DND-41 (cell line): ENCODE measurements around the gene IQSEC1.

Source experiments
- ATAC-seq: fragments of 200-7000 bp; cut with Tn5 transposase; 3 replicates; pipeline ENCODE4 v1.9.1; 2021; ENCODE audit warnings: low read depth; ENCODE audit not compliant: insufficient read depth
- DNase-seq: peaks from one replicate; pipeline ENCODE4 v3.0.0-alpha.2; 2020
- H2AFZ ChIP-seq: 2 replicates; pipeline ENCODE4 v1.6.0; 2012; ENCODE audit warnings: low read depth, low read length
- H3K27ac ChIP-seq: 2 replicates; pipeline ENCODE4 v1.5.1; 2012; ENCODE audit warnings: low read length, inconsistent platforms
- H3K27me3 ChIP-seq: fragments of 200-600 bp; sonication (generic); 2 replicates; pipeline ENCODE4 v1.6.0; 2012; ENCODE audit warnings: low read length, mild to moderate bottlenecking, inconsistent platforms; ENCODE audit not compliant: insufficient read depth, poor library complexity
- H3K36me3 ChIP-seq: 2 replicates; pipeline ENCODE4 v1.5.1; 2012; ENCODE audit warnings: low read length, inconsistent platforms; ENCODE audit not compliant: insufficient read depth
- H3K4me1 ChIP-seq: 2 replicates; pipeline ENCODE4 v1.5.1; 2012; ENCODE audit warnings: mild to moderate bottlenecking, low read length; ENCODE audit not compliant: insufficient read depth
- H3K4me2 ChIP-seq: 2 replicates; pipeline ENCODE4 v1.6.0; 2012; ENCODE audit warnings: mild to moderate bottlenecking, moderate library complexity, low read length, inconsistent platforms; ENCODE audit not compliant: insufficient read depth
- H3K4me3 ChIP-seq, 2 experiments: fragments of 200-600 bp in 1 of 2; shearing (Covaris generic) in 1 of 2; 2 replicates each; pipeline ENCODE4 v1.5.1; 2012 to 2016; ENCODE audit warnings: inconsistent platforms in 2 of 2, low read length in 2 of 2, mild to moderate bottlenecking in 2 of 2, low read depth in 1 of 2, moderate library complexity in 1 of 2
- H3K79me2 ChIP-seq: 2 replicates; pipeline ENCODE4 v1.6.0; 2012; ENCODE audit warnings: low read length, inconsistent platforms; ENCODE audit not compliant: insufficient read depth
- H3K9ac ChIP-seq: 2 replicates; pipeline ENCODE4 v1.6.0; 2012; ENCODE audit warnings: low read depth, mild to moderate bottlenecking, inconsistent platforms, low read length, moderate library complexity
- H3K9me3 ChIP-seq: 2 replicates; pipeline ENCODE4 v1.5.1; 2012; ENCODE audit warnings: low read length, moderate library complexity, mild to moderate bottlenecking, inconsistent platforms; ENCODE audit not compliant: insufficient read depth, severe bottlenecking
- H4K20me1 ChIP-seq: 2 replicates; pipeline ENCODE4 v1.6.0; 2012; ENCODE audit warnings: low read length; ENCODE audit not compliant: insufficient read depth
- CTCF ChIP-seq: IDR thresholded peaks from 2 replicates; pipeline ENCODE4 v1.5.1; 2012; ENCODE audit warnings: borderline replicate concordance, low read length, moderate library complexity, mild to moderate bottlenecking; ENCODE audit not compliant: poor library complexity, severe bottlenecking; ENCODE audit errors: extremely low read depth
- EZH2 ChIP-seq: IDR thresholded peaks from 3 replicates; pipeline ENCODE4 v1.6.1; 2012; ENCODE audit warnings: borderline replicate concordance, low read depth, mild to moderate bottlenecking, moderate library complexity, low read length, inconsistent platforms; ENCODE audit not compliant: severe bottlenecking

IQSEC1 gene

GRCh38 chr3:13017361-13018042 is 55.7 kb downstream of the IQSEC1 start:
- H3K9ac ChIP-seq = peak overlapping the region; percentile 83
- H3K27ac ChIP-seq = peak overlapping the region; percentile 97
- TF ChIP-seq CTCF (no peak), EZH2 (no peak)

GRCh38 chr3:13016721-13017255 is 56.4 kb downstream of the IQSEC1 start:
- DNase-seq = no peak
- no peaks in the 10 kb centered on the region for H4K20me1 ChIP-seq
- H3K9me3 ChIP-seq = no peaks in the 10 kb centered on the region
- H3K27ac ChIP-seq = peak overlapping the region; percentile 97
- H3K27me3 ChIP-seq = no peaks in the 10 kb centered on the region
- no peaks in the 10 kb centered on the region for H3K36me3 ChIP-seq
- H3K4me2 ChIP-seq = peak overlapping the region; percentile 70
- H3K4me1 ChIP-seq = peaks cover 75% of the 10 kb centered on the region
- H3K9ac ChIP-seq = peak overlapping the region; percentile 83
- peak overlapping the region in 1 of 2 experiments; percentile 52; a peak in 1 of 4 replicates for H3K4me3 ChIP-seq
- H2AFZ ChIP-seq = peak overlapping the region; percentile 61; the same call in 1 of the 2 replicates
- TF ChIP-seq EZH2 = no peak
- TF ChIP-seq CTCF = no peak
- 0 out of 2 replicates have a peak, but pooled peaks cover 8% of the 10 kb centered on the region for H3K79me2 ChIP-seq
- ATAC-seq = no peak

More at GRCh38 chr3:13017361-13018042, 55.7 kb downstream of the IQSEC1 start:
- Histone ChIP-seq H3K4me2 (peak overlapping the region; percentile 70), H3K79me2 (0 out of 2 replicates have a peak, but pooled peaks cover 8% of the 10 kb centered on the region), H3K4me3 (no peak overlapping the region), H3K9me3 (no peaks in the 10 kb centered on the region), H3K4me1 (peaks cover 68% of the 10 kb centered on the region), H3K36me3 (no peaks in the 10 kb centered on the region), H2AFZ (peak overlapping the region; percentile 2; the same call in 1 of the 2 replicates), H3K27me3 (no peaks in the 10 kb centered on the region), H4K20me1 (no peaks in the 10 kb centered on the region)
- ATAC-seq = no peak
- no peak for DNase-seq

- ATAC-seq (peak; percentile 75), DNase-seq (peak; percentile 94)
- peak overlapping the region; percentile 61 for H2AFZ ChIP-seq
- H3K27me3 ChIP-seq = no peaks in the 10 kb centered on the region
- 0 out of 2 replicates have a peak, but pooled peaks cover 8% of the 10 kb centered on the region for H3K79me2 ChIP-seq
- H3K4me2 ChIP-seq = peak overlapping the region; percentile 70
- peak overlapping the region; percentile 83 for H3K9ac ChIP-seq
- no peaks in the 10 kb centered on the region for H4K20me1 ChIP-seq
- H3K4me1 ChIP-seq = peaks cover 81% of the 10 kb centered on the region
- H3K4me3 ChIP-seq = peak overlapping the region in 1 of 2 experiments; percentile 52; a peak in 3 of 4 replicates
- peak overlapping the region; percentile 97 for H3K27ac ChIP-seq
- H3K9me3 ChIP-seq = no peaks in the 10 kb centered on the region
- TF ChIP-seq CTCF (no peak), EZH2 (no peak)
- H3K36me3 ChIP-seq = no peaks in the 10 kb centered on the region
Measured at GRCh38 chr3:13016083-13016720, 57.0 kb downstream of the IQSEC1 start.
